Activated gamma-delta T cell (primary cell): ENCODE results near the gene NBPF26.
"Not testable (repeated sequence)": the region's sequence is repeated elsewhere in the genome, so short reads cannot be mapped to it uniquely, and the experiment has no call there.

Source experiments
- DNase-seq: peaks from one replicate; lab custom pipeline; 2025; lab: John Stamatoyannopoulos, UW
- total RNA-seq, 2 donors: gene quantifications; one replicate each; lab custom pipeline; 2026; lab: John Stamatoyannopoulos, UW

Gene NBPF26
- total RNA-seq, result 49.3 to 54.5 reads per million in 2 donors

DNA sequence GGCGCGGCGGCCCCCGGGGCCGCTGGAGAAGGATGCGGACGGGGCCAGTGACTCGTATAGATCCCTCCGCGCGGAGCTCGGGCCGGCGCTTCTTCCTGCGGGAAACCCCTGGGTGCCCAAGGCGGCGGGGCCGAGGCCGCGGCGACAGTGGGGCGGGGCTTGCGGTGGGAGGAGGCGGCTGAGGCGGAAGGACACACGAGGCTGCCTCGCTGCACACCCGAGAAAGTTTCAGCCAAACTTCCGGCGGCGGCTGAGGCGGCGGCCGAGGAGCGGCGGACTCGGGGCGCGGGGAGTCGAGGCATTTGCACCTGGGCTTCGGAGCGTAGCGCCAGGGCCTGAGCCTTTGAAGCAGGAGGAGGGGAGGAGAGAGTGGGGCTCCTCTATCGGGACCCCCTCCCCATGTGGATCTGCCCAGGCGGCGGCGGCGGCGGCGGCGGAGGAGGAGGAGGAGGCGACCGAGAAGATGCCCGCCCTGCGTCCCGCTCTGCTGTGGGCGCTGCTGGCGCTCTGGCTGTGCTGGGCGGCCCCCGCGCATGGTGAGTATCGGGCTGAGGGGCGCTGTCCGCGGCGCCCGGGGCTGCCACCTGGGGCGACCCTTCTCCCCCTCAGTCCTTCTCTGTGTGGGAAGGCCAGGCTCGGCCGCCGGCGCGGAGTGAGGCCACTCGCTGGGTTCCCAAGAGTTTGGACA, at the start of gene NBPF26:
TSS of gene NBPF26 (plus strand) at position 231 of the 688 bp plus-strand sequence.
- peak; percentile 30 for DNase-seq

DNA sequence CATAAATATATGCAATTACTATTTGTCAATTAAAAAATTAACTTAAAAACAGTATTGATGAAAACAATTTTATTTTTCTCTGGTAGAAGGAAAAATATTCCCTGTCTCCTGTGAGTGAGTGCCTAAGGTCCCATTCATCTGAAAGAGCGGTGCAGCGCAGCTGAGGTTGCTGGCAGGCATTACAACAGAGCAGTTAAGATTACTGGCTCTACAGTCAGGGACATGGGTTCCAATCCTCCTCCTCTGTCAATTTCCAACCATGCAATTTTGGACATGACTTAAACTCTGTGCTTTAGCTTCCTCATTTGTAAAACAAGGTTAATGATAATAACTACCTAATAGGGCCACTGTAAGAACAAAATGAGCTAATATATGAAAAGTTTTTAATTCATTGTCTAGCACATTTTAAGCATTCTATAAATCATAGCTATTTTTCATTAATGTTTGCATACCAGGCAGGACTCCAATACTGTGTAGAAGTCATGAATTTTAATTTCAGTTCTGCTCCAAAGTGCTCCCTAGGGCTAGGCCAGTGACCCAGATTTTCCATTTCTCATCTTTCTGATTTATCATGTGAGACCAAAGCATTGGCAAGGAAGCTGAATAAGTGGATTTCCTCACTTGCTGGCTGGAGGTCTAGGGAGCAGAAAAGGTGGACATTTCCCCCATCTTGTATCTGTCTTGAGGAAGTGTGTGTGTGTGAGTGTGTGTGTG, 43.5 kb upstream of the NBPF26 start:
- not testable (repeated sequence) for DNase-seq

DNA sequence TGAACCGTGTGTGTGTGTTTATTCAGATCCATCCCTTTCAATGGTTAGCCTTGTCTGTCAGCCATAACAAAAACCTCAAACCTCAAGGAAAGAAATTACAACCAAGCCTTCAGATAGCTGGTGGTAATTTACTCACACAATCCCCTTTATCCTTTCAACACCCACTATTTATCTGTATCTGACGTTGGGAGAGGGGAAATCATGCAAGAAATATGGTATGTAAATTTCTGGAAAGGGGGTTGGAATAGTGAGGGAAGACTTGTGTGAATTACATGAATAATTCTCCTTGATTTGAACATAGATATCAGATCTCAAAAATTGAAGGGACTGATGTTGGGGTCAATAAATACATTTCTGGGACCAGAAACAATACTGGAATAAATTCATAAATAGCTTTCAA, 42.8 kb upstream of the NBPF26 start:
- DNase-seq, result not testable (repeated sequence)

GRCh38 chr1:120684397-120684796, 39.3 kb upstream of the NBPF26 start:
- DNase-seq, result not testable (repeated sequence)

DNA sequence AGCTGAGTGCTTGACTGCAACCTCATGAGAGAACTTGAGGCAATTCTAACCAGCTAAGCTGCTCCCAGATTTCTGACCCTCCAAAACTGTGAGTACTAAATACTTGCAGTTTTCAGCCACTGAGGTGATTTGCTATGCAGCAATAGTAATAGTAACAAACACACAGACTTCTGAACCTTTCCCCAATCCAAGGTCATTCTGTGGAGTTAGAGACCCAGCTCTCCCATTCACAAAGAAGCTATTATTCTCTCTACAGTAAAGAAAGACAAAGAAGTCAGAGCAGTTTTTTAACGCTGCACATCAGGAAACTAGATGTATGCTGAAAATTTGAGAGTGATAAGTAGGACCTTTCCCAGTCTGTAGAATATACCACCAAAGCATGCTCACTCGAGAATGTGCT, 38.1 kb upstream of the NBPF26 start:
- not testable (repeated sequence) for DNase-seq

DNA sequence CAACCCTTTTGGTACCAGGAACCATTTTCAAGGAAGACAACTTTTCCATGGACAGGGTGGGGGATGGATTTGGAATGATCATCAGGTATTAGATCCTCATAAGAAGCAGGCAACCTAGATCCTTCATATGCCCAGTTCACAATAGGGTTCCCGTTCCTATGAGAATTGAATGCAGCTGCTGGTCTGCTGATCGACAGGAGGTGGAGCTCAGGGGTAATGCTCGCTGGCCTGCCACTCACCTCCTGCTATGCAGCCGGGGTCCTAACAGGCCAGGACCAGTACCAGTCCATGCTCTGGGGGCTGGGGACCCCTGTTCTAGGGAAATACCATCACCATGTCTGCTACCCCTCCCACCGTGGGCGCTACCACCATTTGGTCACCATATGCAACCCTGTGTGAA, 36.5 kb upstream of the NBPF26 start:
- DNase-seq, result not testable (repeated sequence)

DNA sequence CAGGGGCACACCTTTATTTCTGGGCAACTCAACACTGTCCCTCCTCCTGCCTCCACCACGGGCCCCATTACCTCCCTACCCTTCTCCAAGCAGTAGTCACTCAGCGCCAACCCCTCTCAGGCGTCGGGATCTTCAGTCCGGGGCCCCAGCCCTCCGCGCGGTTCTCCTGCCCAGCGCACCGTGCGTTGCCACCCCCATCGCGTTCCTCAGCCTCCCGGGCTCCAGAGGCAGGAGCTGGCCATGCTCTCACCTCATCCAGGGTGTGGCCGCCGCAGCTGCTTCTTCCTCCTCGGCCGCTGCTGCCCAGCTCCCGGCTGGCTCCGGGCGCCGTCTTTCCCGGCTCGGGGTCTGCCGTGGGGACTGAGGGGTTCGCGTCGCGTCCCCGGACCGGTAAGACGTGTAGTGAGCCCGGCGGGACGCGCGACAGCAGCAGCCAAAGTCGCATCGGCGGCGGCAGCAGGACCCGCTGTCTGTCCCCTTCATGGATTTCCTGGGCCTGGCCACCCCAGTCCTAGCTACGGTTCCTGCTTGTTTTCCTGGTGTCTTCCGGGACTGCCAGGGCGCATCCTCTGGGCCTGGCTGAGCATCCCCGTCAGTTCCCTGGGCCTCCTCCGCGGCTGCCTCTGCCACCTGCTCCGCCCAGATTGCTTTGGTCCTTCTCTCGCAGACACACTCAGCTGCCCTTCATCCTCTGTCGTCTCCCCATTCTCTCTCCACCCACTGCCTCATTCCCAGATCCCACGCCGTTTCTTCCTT, 22.8 kb upstream of the NBPF26 start:
- not testable (repeated sequence) for DNase-seq

DNA sequence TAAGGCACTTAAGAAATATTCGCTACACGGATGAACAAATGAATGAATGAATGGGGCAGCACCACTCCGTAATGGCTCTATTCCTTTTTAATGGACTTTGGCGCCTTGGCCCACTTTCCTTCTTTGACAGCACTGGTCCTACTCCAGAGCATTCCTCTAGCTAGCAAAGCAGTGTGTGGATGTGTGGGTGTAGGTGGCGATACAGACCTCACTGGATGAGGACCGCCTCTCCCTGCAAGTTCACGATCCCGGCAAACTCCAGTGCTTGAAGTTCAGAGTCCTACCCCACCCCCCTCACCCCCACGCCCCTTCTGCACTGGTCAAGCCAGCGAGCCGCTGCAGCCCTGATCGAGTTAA, 409 bp upstream of the NBPF26 start:
- DNase-seq, result not testable (repeated sequence)

- not testable (repeated sequence) for DNase-seq
Measured at GRCh38 chr1:120724507-120724906, 762 bp downstream of the NBPF26 start.

- not testable (repeated sequence) for DNase-seq
Measured at GRCh38 chr1:120728811-120729210, 5.1 kb downstream of the NBPF26 start.

DNA sequence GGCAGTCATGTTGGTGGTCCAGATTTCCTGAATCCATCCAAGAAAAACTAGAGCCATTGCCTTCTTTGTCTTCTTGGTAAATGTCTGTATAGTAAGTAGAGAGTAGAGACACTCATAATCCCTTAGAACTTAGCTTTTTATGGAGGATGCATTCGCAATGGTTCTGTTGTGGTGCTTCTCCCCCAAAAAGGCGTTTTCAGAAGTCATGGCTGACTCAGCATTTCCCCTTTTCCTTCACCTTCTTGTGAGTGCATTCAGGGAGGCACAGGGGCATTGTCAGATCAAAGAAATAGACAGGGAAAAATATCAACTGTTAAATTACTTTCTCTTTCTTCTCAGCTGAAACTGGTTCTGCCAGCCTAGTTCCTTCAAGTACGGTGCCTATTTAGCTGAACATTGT, 45.3 kb downstream of the NBPF26 start:
- not testable (repeated sequence) for DNase-seq

DNA sequence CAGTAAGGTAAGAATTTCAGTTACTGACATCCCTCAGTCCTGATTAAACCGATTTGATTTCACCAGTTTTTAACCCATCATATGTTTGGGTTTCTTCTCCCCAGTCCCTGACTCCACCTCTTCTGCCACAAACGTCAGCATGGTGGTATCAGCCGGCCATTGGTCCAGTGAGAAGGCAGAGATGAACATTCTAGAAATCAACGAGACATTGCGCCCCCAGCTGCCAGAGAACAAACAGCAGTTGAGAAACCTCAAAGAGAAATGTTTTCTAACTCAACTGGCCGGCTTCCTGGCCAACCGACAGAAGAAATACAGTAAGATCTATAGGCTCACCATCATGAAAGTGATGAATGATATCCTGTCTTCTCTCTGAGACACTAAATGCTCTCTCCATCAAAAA, 81.7 kb downstream of the NBPF26 start:
- not testable (repeated sequence) for DNase-seq

DNA sequence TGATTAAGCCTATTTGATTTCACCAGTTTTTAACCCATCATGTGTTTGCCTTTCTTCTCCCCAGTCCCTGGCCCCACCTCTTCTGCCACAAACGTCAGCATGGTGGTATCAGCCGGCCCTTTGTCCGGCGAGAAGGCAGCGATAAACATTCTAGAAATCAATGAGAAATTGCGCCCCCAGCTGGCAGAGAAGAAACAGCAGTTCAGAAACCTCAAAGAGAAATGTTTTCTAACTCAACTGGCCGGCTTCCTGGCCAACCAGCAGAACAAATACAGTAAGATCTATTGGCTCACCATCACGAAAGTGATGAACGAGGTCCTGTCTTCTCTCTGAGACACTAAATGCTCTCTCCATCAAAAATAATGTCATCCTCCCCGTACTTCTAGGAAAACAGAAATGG, 88.1 kb downstream of the NBPF26 start:
- not testable (repeated sequence) for DNase-seq

DNA sequence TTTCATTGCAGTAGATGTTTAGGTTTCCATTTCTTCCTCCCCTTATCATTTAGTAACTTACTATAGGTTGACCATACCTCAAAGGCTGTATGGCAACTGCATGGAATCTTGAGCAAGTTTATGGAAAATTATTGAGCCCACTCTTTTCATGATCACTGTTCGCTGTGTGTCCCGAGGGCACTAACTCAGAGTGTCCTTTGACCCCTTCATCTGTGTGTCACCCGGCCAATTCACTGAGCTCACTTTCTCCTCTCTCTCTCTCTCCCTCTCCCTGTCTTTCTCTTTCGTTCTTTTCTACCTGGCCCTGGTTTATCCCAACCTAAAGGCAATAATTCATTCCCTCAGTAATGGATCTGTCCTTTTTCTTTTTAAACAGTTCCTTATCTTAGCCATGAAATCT, 101.3 kb downstream of the NBPF26 start:
- not testable (repeated sequence) for DNase-seq

DNA sequence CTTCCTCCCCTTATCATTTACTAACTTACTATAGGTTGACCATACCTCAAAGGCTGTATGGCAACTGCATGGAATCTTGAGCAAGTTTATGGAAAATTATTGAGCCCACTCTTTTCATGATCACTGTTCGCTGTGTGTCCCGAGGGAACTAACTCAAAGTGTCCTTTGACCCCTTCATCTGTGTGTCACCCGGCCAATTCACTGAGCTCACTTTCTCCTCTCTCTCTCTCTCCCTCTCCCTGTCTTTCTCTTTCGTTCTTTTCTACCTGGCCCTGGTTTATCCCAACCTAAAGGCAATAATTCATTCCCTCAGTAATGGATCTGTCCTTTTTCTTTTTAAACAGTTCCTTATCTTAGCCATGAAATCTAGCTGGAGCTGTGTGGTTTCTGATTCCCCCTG, 102.9 kb downstream of the NBPF26 start:
- not testable (repeated sequence) for DNase-seq

DNA sequence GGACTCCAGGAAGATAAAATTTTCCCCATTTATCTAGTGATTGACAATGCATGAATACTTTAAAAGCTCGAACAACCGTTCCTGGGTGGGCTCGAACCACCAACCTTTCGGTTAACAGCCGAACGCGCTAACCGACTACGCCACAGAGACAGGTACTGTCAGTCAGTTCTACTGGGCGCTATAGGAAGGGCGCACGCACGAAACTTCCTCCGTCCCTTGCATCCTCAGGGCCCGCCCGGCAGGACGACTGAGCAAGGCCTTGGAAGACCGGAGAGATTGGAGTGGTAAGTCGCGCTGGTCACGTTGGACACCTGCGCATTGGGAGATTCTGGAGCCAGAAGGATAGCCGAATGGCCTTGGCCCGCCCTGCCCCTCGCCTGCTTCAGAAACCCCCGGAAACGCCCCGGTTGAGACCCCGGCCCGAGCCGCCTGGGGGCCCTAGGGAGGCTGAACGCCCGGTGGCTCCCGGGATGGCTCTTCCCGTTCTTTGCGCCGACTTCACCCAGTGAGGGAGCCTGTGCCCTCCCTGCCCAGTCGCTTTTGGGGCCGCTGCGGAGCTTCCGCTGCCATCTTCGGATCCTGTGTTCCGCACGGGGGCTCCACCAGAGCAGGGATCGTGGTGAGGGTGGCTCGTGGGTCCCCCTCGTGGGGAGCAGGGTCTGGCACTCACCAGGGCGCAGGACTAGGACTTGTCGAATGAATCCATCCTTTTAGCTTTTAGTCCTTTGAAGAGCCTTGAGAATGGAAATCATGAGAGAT, 120.6 kb downstream of the NBPF26 start:
- not testable (repeated sequence) for DNase-seq

- not testable (repeated sequence) for DNase-seq
Measured at GRCh38 chr1:120844945-120845330, 121.2 kb downstream of the NBPF26 start.

DNA sequence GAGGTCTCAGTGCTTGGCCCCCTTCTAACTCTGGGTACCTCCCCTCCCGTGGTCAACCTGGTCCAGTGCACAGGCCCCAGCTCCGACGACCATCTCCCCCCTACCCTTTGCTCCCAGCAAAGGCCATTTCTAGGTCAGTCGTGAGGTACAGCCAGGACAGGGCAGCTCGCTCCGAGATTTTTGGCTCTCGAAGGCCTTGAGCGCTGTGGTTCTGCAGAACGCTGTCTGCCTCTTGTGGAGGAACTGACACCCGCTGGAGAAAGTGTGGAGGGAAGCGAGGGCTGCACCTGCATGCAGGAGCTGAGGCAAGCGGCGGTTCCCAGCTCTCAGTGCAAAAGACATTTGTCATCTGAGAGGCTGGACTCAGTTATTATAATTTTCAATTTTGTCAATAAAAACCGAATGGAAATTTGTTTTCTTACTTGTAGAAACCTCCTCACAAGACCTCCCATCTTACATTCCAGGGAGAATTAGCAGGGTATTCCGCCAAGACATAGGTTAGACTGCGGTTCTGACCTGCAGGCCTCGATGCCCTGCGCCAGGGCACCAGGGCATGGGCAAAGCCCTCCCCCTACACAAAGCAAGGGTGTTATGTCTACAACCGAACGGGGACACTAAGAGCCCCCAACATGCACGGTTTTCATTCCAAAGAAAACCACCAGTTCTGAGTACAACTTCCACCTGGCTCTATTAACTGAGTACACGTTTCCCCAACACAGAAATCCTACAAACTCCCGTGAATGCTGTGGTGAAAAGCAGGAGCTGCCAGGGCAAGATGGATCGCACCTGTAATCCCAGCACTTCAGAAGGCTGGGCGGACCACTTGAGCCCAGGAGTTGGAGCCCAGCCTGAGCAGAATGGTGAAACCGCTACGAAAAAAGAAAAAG, 125.9 kb downstream of the NBPF26 start:
- not testable (repeated sequence) for DNase-seq

DNA sequence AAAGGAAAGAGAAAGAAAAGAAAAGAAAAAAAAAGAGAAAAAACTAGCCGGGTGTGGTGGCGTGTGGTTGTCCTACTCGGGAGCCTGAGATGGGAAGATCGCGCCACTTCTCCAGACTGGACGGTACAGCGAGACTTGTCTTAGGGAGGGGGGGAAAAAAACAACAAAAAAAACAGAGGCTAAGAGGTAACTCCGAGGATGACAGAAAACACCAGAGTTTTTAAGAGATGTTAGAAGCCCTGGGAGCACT, 126.5 kb downstream of the NBPF26 start:
- not testable (repeated sequence) for DNase-seq

- DNase-seq, result peak; percentile 50
Measured at GRCh38 chr1:120850537-120851421, 127.0 kb downstream of the NBPF26 start.
